HEK293 (cell line): Measurements from ENCODE around the gene DOCK4.

Experiments
- CTCF ChIA-PET: fragments of 350-600 bp; formaldehyde crosslinking; extraction: SDS; loops from one replicate; lab custom pipeline; 2021; ENCODE audit warnings: antibody characterized with exemption; lab: Yijun Ruan, JAX
- POLR2A ChIA-PET: fragments of 300-600 bp; formaldehyde crosslinking; extraction: SDS; loops from one replicate; lab custom pipeline; 2020; ENCODE audit warnings: antibody characterized with exemption, inconsistent platforms; lab: Yijun Ruan, JAX
- H3K27ac ChIP-seq: fragments of 200-500 bp; sonication (Bioruptor generic); 2 replicates; pipeline ENCODE4 v1.5.1; 2014; ENCODE audit warnings: low read depth, low read length, control low read depth, inconsistent platforms; ENCODE audit errors: extremely low read depth
- H3K36me3 ChIP-seq, 2 experiments: fragments of 200-500 bp in 1 of 2; sonication (Bioruptor generic) in 1 of 2; 1 replicate in 1 of 2; 2 replicates in 1 of 2; pipeline ENCODE4 v1.5.1; 2014 to 2017; ENCODE audit warnings: inconsistent platforms in 2 of 2, low read length in 2 of 2; ENCODE audit not compliant: control insufficient read depth in 2 of 2, insufficient read depth in 1 of 2
- H3K4me1 ChIP-seq: fragments of 200-500 bp; sonication (Bioruptor generic); 2 replicates; pipeline ENCODE4 v1.5.1; 2014; ENCODE audit warnings: mild to moderate bottlenecking, low read length, inconsistent platforms; ENCODE audit not compliant: control insufficient read depth, insufficient read depth
- H3K4me3 ChIP-seq: 2 replicates; pipeline ENCODE4 v1.5.1; 2011; ENCODE audit warnings: low read depth, mild to moderate bottlenecking, control low read depth, low read length, moderate library complexity
- H3K9me3 ChIP-seq: fragments of 200-500 bp; sonication (Bioruptor generic); 2 replicates; pipeline ENCODE4 v1.5.1; 2014; ENCODE audit warnings: low read depth, low read length, inconsistent platforms; ENCODE audit not compliant: control insufficient read depth, insufficient read depth
- ATF2 ChIP-seq: fragments of 450-650 bp; formaldehyde crosslinking; IDR thresholded peaks from 2 replicates; pipeline ENCODE4 v1.5.1; 2016; ENCODE audit warnings: missing biosample characterization, missing genetic modification characterization, low read depth
- KLF10 ChIP-seq: fragments of 450-650 bp; IDR thresholded peaks from 2 replicates; pipeline ENCODE4 v1.5.1; 2018; ENCODE audit warnings: missing biosample characterization, mild to moderate bottlenecking, missing genetic modification characterization
- KLF7 ChIP-seq: fragments of 450-650 bp; formaldehyde crosslinking; IDR thresholded peaks from 2 replicates; pipeline ENCODE4 v1.5.1; 2016; ENCODE audit warnings: missing biosample characterization, missing genetic modification characterization, borderline replicate concordance
- KLF9 ChIP-seq: fragments of 450-650 bp; formaldehyde crosslinking; IDR thresholded peaks from 2 replicates; pipeline ENCODE4 v1.5.1; 2016; ENCODE audit warnings: missing biosample characterization, missing genetic modification characterization, low read depth
- TCF7L2 ChIP-seq: IDR thresholded peaks from 2 replicates; pipeline ENCODE4 v1.6.1; 2011; ENCODE audit warnings: low read depth, mild to moderate bottlenecking, inconsistent platforms, low read length, moderate library complexity, borderline replicate concordance
- ZBTB26 ChIP-seq: fragments of 450-650 bp; formaldehyde crosslinking; optimal IDR thresholded peaks from 2 replicates; pipeline ENCODE3; 2016; ENCODE audit warnings: missing biosample characterization, mild to moderate bottlenecking, missing genetic modification characterization
- ZNF121 ChIP-seq: fragments of 450-650 bp; formaldehyde crosslinking; IDR thresholded peaks from 2 replicates; pipeline ENCODE4 v1.5.1; 2016; ENCODE audit warnings: missing biosample characterization, missing genetic modification characterization
- ZNF133 ChIP-seq: fragments of 450-650 bp; formaldehyde crosslinking; IDR thresholded peaks from 2 replicates; pipeline ENCODE4 v1.5.1; 2016; ENCODE audit warnings: missing biosample characterization, missing genetic modification characterization
- ZNF148 ChIP-seq: fragments of 450-650 bp; formaldehyde crosslinking; IDR thresholded peaks from 2 replicates; pipeline ENCODE4 v1.5.0; 2017; ENCODE audit warnings: missing biosample characterization, missing genetic modification characterization, borderline replicate concordance
- ZNF157 ChIP-seq: fragments of 450-650 bp; formaldehyde crosslinking; IDR thresholded peaks from 2 replicates; pipeline ENCODE4 v1.5.1; 2016; ENCODE audit warnings: missing biosample characterization, missing genetic modification characterization
- ZNF175 ChIP-seq: fragments of 450-650 bp; formaldehyde crosslinking; IDR thresholded peaks from 2 replicates; pipeline ENCODE4 v1.5.1; 2016; ENCODE audit warnings: missing biosample characterization, missing genetic modification characterization
- ZNF248 ChIP-seq: fragments of 450-650 bp; formaldehyde crosslinking; IDR thresholded peaks from 2 replicates; pipeline ENCODE4 v1.5.1; 2017; ENCODE audit warnings: missing biosample characterization, missing genetic modification characterization
- ZNF26 ChIP-seq: fragments of 450-650 bp; formaldehyde crosslinking; IDR thresholded peaks from 2 replicates; pipeline ENCODE4 v1.5.1; 2016; ENCODE audit warnings: missing biosample characterization, missing genetic modification characterization
- ZNF280D ChIP-seq: fragments of 450-650 bp; formaldehyde crosslinking; IDR thresholded peaks from 2 replicates; pipeline ENCODE4 v1.5.1; 2016; ENCODE audit warnings: missing biosample characterization, missing genetic modification characterization
- ZNF398 ChIP-seq: fragments of 450-650 bp; formaldehyde crosslinking; IDR thresholded peaks from 2 replicates; pipeline ENCODE4 v1.5.1; 2017; ENCODE audit warnings: missing biosample characterization, missing genetic modification characterization
- ZNF488 ChIP-seq: fragments of 450-650 bp; formaldehyde crosslinking; IDR thresholded peaks from 2 replicates; pipeline ENCODE4 v1.5.1; 2016; ENCODE audit warnings: missing biosample characterization, missing genetic modification characterization
- ZNF530 ChIP-seq: fragments of 450-650 bp; formaldehyde crosslinking; IDR thresholded peaks from 2 replicates; pipeline ENCODE4 v1.5.1; 2016; ENCODE audit warnings: low read depth, missing biosample characterization, missing genetic modification characterization
- ZNF548 ChIP-seq: fragments of 450-650 bp; formaldehyde crosslinking; IDR thresholded peaks from 2 replicates; pipeline ENCODE4 v1.5.1; 2016; ENCODE audit warnings: missing biosample characterization, missing genetic modification characterization
- ZNF843 ChIP-seq: fragments of 450-650 bp; formaldehyde crosslinking; IDR thresholded peaks from 2 replicates; pipeline ENCODE4 v1.5.1; 2016; ENCODE audit warnings: missing biosample characterization, missing genetic modification characterization

Gene DOCK4

GRCh38 chr7:112122144-112122543 lies 84.1 kb downstream of the DOCK4 start:
- Histone ChIP-seq H3K4me3 (no peak overlapping the region), H3K36me3 (no peaks in the 10 kb centered on the region), H3K27ac (no peak overlapping the region), H3K9me3 (no peaks in the 10 kb centered on the region), H3K4me1 (no peaks in the 10 kb centered on the region)
- POLR2A ChIA-PET: no interaction called here
- no peak for TF ChIP-seq ZNF280D (tag by site-specific recombination)
- no peak for TF ChIP-seq ZNF530 (tag by site-specific recombination)
- no peak for TF ChIP-seq TCF7L2
- TF ChIP-seq ZNF175 (tag by site-specific recombination): no peak
- no peak for TF ChIP-seq ZNF548 (tag by site-specific recombination)
- no peak for TF ChIP-seq ZNF121 (tag by site-specific recombination)
- TF ChIP-seq ZBTB26: no peak
- TF ChIP-seq KLF10 (tag by site-specific recombination): no peak
- TF ChIP-seq KLF7 (tag by site-specific recombination): no peak
- TF ChIP-seq ZNF157 (tag by site-specific recombination): no peak
- no peak for TF ChIP-seq ZNF398
- CTCF ChIA-PET: no interaction called here

- CTCF ChIA-PET: no interaction called here
- Histone ChIP-seq H3K4me1 (no peaks in the 10 kb centered on the region), H3K36me3 (no peaks in the 10 kb centered on the region), H3K9me3 (no peaks in the 10 kb centered on the region), H3K27ac (no peak overlapping the region), H3K4me3 (no peak overlapping the region)
- TF ChIP-seq KLF9 (tag by site-specific recombination) (no peak), ZNF133 (tag by site-specific recombination) (no peak), ATF2 (tag by site-specific recombination) (no peak), ZNF843 (tag by site-specific recombination) (no peak), ZNF398 (no peak), ZNF148 (tag by site-specific recombination) (no peak), ZNF488 (tag by site-specific recombination) (no peak), ZNF26 (tag by site-specific recombination) (no peak), ZNF248 (tag by site-specific recombination) (no peak)
- POLR2A ChIA-PET: no interaction called here
Measured at GRCh38 chr7:112121318-112121717, 84.9 kb downstream of the DOCK4 start.
